ENCODE results near the gene MED12. TPM values are rescaled to one million over a fixed set of nuclear protein-coding genes. Genes with fewer than 3 reads are reported as not detected.
A peak's percentile ranks its signal among the peaks of the same experiment; 100 is the strongest.

Gene MED12
- total and polyA plus RNA-seq, 12 donors: 6.1 to 35.1 (median 26.5) TPM

DNA sequence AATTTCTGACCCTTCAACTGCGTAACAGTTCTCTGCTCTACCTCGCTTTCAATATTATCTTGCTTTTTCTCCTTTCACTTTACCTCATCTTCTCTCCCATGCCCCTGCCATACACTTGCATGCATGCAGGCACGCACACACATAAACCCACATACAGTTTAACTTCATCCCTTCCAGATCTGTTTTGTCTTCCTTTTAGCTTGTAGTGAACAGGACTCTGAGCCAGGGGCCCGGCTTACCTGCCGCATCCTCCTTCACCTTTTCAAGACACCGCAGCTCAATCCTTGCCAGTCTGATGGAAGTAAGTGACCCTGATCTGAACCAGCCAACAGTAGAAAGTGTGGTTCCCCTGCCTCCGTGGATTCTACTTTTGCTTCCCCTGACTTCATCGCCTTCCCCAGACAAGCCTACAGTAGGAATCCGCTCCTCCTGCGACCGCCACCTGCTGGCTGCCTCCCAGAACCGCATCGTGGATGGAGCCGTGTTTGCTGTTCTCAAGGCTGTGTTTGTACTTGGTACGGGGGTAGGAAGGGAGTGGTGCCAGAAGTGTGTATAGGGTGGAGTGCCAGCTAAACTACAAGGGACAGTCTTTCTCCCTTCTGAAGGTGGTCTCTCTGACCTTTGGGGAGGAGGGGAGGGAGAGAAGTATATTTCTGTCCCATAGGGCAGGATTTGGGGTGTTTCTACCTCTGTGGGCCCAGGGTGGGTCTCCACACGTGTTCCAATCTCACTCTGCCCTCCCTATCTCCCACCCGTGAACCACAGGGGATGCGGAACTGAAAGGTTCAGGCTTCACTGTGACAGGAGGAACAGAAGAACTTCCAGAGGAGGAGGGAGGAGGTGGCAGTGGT lies 10.7 kb downstream of the MED12 start:
- TF ChIP-seq, protein P1, sequence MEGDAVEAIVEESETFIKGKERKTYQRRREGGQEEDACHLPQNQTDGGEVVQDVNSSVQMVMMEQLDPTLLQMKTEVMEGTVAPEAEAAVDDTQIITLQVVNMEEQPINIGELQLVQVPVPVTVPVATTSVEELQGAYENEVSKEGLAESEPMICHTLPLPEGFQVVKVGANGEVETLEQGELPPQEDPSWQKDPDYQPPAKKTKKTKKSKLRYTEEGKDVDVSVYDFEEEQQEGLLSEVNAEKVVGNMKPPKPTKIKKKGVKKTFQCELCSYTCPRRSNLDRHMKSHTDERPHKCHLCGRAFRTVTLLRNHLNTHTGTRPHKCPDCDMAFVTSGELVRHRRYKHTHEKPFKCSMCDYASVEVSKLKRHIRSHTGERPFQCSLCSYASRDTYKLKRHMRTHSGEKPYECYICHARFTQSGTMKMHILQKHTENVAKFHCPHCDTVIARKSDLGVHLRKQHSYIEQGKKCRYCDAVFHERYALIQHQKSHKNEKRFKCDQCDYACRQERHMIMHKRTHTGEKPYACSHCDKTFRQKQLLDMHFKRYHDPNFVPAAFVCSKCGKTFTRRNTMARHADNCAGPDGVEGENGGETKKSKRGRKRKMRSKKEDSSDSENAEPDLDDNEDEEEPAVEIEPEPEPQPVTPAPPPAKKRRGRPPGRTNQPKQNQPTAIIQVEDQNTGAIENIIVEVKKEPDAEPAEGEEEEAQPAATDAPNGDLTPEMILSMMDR (IDR thresholded peaks at IDR 0.05): peak; percentile 42 to 77 (median 70)
- peak; percentile 56 to 88 (median 80) for ATAC-seq
- intact Hi-C loops (cut with DNase I): loop anchor here in 2 of 10 donors (1.0 kb wide), 1 partner anchor 31 kb away; no protein-coding TSS in a partner anchor
- H3K9me3 ChIP-seq: no peaks in the 10 kb centered on the region
- H3K27me3 ChIP-seq: no peaks in the 10 kb centered on the region
- H3K4me3 ChIP-seq: no peak overlapping the region
- DNase-seq: peak; percentile 44 to 56
- H3K27ac ChIP-seq: no peak overlapping the region
- H3K4me1 ChIP-seq: peaks cover 0 to 7% (median 0%) of the 10 kb centered on the region in 9 donors
- peaks cover 0 to 94% (median 10%) of the 10 kb centered on the region in 9 donors for H3K36me3 ChIP-seq
- 37 to 39% methylated on average over 18 of the region's 18 CpGs for WGBS, 2 donors

DNA sequence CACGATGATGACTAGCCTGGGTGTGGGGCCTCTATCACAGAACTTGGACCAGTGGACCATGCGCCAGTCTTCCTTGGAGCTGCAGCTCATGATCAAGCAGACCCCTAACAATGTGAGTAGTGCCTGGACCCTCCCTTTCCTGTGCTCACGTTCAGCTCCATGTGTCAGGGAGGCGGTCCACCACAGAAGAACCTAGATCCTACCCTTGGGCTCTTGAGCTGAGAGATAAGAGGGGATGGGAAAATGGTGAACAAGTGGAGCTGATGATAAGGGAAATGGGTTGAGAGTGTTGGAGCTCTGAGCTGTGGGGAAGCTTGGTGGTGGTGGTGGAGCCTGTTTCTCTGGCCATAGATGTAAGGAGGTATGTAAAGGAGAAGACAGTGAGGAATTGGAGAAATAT lies 13.1 kb downstream of the MED12 start:
- TF ChIP-seq, protein P1 (IDR thresholded peaks at IDR 0.05): no peak
- Histone ChIP-seq H3K36me3 (peaks cover 0 to 97% (median 10%) of the 10 kb centered on the region in 9 donors), H3K27ac (no peak overlapping the region), H3K27me3 (no peaks in the 10 kb centered on the region), H3K9me3 (no peaks in the 10 kb centered on the region), H3K4me3 (no peak overlapping the region), H3K4me1 (peaks cover 0 to 7% (median 0%) of the 10 kb centered on the region in 9 donors)
- WGBS, 2 donors: 68 to 83% methylated on average over 4 of the region's 4 CpGs
- DNase-seq (no peak), ATAC-seq (no peak)
- intact Hi-C loops (cut with DNase I): loop anchor here in 1 of 10 donors (5.0 kb wide), 1 partner anchor 34 kb away; the partner anchor contains the start of gene FOXO4

DNA sequence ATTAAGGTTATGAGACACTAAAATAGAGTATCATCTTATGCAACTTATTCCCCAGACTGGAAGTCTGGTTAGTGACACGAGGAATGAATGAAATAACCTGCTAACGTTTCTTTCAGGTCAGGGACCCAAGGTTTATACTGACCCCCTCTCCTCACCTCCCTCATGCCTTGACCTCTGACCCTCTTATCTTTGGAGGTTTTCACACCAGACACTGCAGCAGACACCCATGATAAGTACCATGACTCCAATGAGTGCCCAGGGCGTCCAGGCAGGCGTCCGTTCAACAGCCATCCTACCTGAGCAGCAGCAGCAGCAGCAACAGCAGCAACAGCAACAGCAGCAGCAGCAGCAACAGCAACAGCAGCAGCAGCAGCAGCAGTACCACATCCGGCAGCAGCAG lies 22.0 kb downstream of the MED12 start:
- 68 to 76% methylated on average over 6 of the region's 6 CpGs for WGBS, 2 donors
- Histone ChIP-seq H3K36me3 (peaks cover 0 to 74% (median 5%) of the 10 kb centered on the region in 9 donors), H3K4me3 (no peak overlapping the region), H3K9me3 (no peaks in the 10 kb centered on the region), H3K27me3 (peaks cover 0 to 7% (median 0%) of the 10 kb centered on the region in 7 donors), H3K27ac (no peak overlapping the region), H3K4me1 (peaks cover 0 to 18% (median 3%) of the 10 kb centered on the region in 9 donors)
- intact Hi-C loops (cut with DNase I): no loop called here
- DNase-seq (no peak), ATAC-seq (no peak)
- TF ChIP-seq, protein P1 (IDR thresholded peaks at IDR 0.05): no peak

- Histone ChIP-seq H3K27me3 (peaks cover 0 to 7% (median 0%) of the 10 kb centered on the region in 7 donors), H3K27ac (no peak overlapping the region), H3K4me3 (no peak overlapping the region), H3K36me3 (peaks cover 0 to 43% (median 0%) of the 10 kb centered on the region in 9 donors), H3K9me3 (no peaks in the 10 kb centered on the region), H3K4me1 (peaks cover 0 to 25% (median 5%) of the 10 kb centered on the region in 9 donors)
- ATAC-seq (peak in 2 of 8 donors; percentile 8 to 10), DNase-seq (no peak)
- TF ChIP-seq, protein P1 (IDR thresholded peaks at IDR 0.05): no peak
- intact Hi-C loops (cut with DNase I): no loop called here
- 39 to 41% methylated on average over 6 of the region's 6 CpGs for WGBS, 2 donors
Observed at GRCh38 chrX:71143508-71143907, 25.1 kb downstream of the MED12 start.

All from heart right ventricle (tissue), 16 donors.